ENCODE data around the gene PHF20. TPM values are rescaled to one million over a fixed set of nuclear protein-coding genes. Genes with fewer than 3 reads are reported as not detected.

Gene PHF20
- total and polyA plus RNA-seq, 2 of the 13 experiments (the other 11 are each of a cell fraction or from before 2014, with no cell fraction given) = 22.8 to 34.1 TPM

GRCh38 chr20:35838205-35838604, 66.4 kb downstream of the PHF20 start (continued):
- no peak for TF ChIP-seq THAP8 (CRISPR knock-in tag; IDR thresholded peaks at IDR 0.05; ENCODE audit: borderline replicate concordance)
- TF ChIP-seq CC2D1A (CRISPR knock-in tag; IDR thresholded peaks at IDR 0.05) = no peak
- TF ChIP-seq RFX1 (IDR thresholded peaks at IDR 0.05) = no peak
- no peak for TF ChIP-seq LRRFIP1 (CRISPR knock-in tag; conservative IDR thresholded peaks at IDR 0.05)
- no peak for TF ChIP-seq DBP (CRISPR knock-in tag; IDR thresholded peaks at IDR 0.05; ENCODE audit: not compliant biosample characterization)
- no peak for TF ChIP-seq ZNF430 (CRISPR knock-in tag; IDR thresholded peaks at IDR 0.05)

- DNase-seq (ENCODE audit: low spot score) = no peak
- 91% methylated on average over 1 of the region's 1 CpG for WGBS (ENCODE audit: low lambda C conversion rate)
- H3K9ac ChIP-seq (ENCODE audit: insufficient read depth, low read depth, low read length) = no peak overlapping the region
- H3K4me2 ChIP-seq (ENCODE audit: low read depth, low read length) = no peak overlapping the region
- no TSS peak for BruUV-seq (replicated peaks)
- FAIRE-seq = no peak
- no peak overlapping the region for H3K27ac ChIP-seq (ENCODE audit: extremely low read length, insufficient read depth, low read length)
- H2AFZ ChIP-seq (ENCODE audit: low read length) = no peak overlapping the region
- no peak overlapping the region for H3K4me3 ChIP-seq (replicated peaks in 1 of 3; ENCODE audit: insufficient read depth in 1 of 3, low read depth in 2 of 3, low read length in 3 of 3)
- no peaks in the 10 kb centered on the region for H3K27me3 ChIP-seq (ENCODE audit: control insufficient read depth in 1 of 2, insufficient read depth in 2 of 2, low read length in 2 of 2)
- no peaks in the 10 kb centered on the region for H4K20me1 ChIP-seq (ENCODE audit: insufficient read depth, low read length)
- H3K4me1 ChIP-seq (ENCODE audit: insufficient read depth, low read length) = peaks cover 3% of the 10 kb centered on the region
- ChIA-PET POLR2A (no interaction called here), CTCF (ENCODE audit: low intra/inter-chr PET ratio, low total read pairs) (no interaction called here)
- H3K9me3 ChIP-seq (ENCODE audit: low read length) = peaks cover 6% of the 10 kb centered on the region
- intact Hi-C loops (cut with micrococcal nuclease; ENCODE audit: unreplicated experiment) = no loop called here
- ATAC-seq = no peak
- no peaks in the 10 kb centered on the region for H3K79me2 ChIP-seq (ENCODE audit: insufficient read depth, low read length)
- TF ChIP-seq ZKSCAN8 (CRISPR knock-in tag; IDR thresholded peaks at IDR 0.05; ENCODE audit: borderline replicate concordance) (peak; percentile 70; the same call in 1 of the 2 replicates), ZNF800 (CRISPR knock-in tag; IDR thresholded peaks at IDR 0.05) (no peak)
- peaks cover 10 to 20% of the 10 kb centered on the region in 2 experiments; a peak in 4 of 5 replicates for H3K36me3 ChIP-seq (replicated peaks in 1 of 2; ENCODE audit: control insufficient read depth in 1 of 2, insufficient read depth in 2 of 2, low read length in 2 of 2)
- in situ Hi-C loops (cut with HindIII; ENCODE audit: extremely low pct_ligation_motif_present, low pct_unique_long_range_greater_than_20kb) = no loop called here
Observed at GRCh38 chr20:35839904-35840303, 68.1 kb downstream of the PHF20 start.
